PC-9 (cell line): ENCODE results near the gene CACNA2D1. TPM values are rescaled to one million over a fixed set of nuclear protein-coding genes. Genes with fewer than 3 reads are reported as not detected.

Experiments
- BruUV-seq: library from RNA; stranded (reverse); fragments of 400-500 nt; replicated peaks from 2 replicates; lab custom pipeline; 2021; lab: Mats Ljungman, UMichigan
- CTCF ChIA-PET: fragments of 300-600 bp; sonication (Branson Sonifier 250); formaldehyde crosslinking; loops from one replicate; lab custom pipeline; 2022; ENCODE audit warnings: antibody characterized with exemption; lab: Charles Lee
- POLR2A ChIA-PET: fragments of 300-600 bp; sonication (Branson Sonifier 250); formaldehyde crosslinking; loops from one replicate; lab custom pipeline; 2022; ENCODE audit warnings: antibody characterized with exemption; ENCODE audit not compliant: unreplicated experiment; lab: Charles Lee
- DNase-seq, 2 experiments: peaks; one replicate each; pipeline versions ENCODE4 v3.0.0 to v3.0.0-alpha.2; 2015 to 2022; ENCODE audit warnings: mixed read lengths in 1 of 2
- H2AFZ ChIP-seq: fragments of 200-600 bp; sonication (generic); 2 replicates; pipeline ENCODE4 v1.8.1; 2017; ENCODE audit warnings: antibody characterized with exemption
- H3F3A ChIP-seq: fragments of 200-600 bp; sonication (generic); 2 replicates; pipeline ENCODE4 v1.8.1; 2017; ENCODE audit warnings: antibody characterized with exemption, mild to moderate bottlenecking, low read depth; ENCODE audit not compliant: insufficient read depth
- H3K27ac ChIP-seq: fragments of 200-600 bp; sonication (generic); 2 replicates; pipeline ENCODE4 v1.6.1; 2016; ENCODE audit warnings: mixed run types
- H3K27me3 ChIP-seq: fragments of 200-600 bp; sonication (generic); 2 replicates; pipeline ENCODE4 v1.6.1; 2016; ENCODE audit warnings: low read depth, mixed run types; ENCODE audit not compliant: insufficient read depth
- H3K36me3 ChIP-seq: fragments of 200-600 bp; sonication (generic); 2 replicates; pipeline ENCODE4 v1.6.1; 2016; ENCODE audit warnings: low read depth, mixed run types
- H3K4me1 ChIP-seq: fragments of 200-600 bp; sonication (generic); replicated peaks from 2 replicates; pipeline ENCODE4 v1.6.1; 2016; ENCODE audit warnings: mixed run types; ENCODE audit not compliant: insufficient read depth
- H3K4me2 ChIP-seq: fragments of 200-600 bp; sonication (generic); 2 replicates; pipeline ENCODE4 v1.6.1; 2017; ENCODE audit warnings: mixed run types
- H3K4me3 ChIP-seq: fragments of 200-600 bp; sonication (generic); 2 replicates; pipeline ENCODE4 v1.6.1; 2016; ENCODE audit warnings: mixed run types
- H3K79me2 ChIP-seq: fragments of 200-600 bp; sonication (generic); 2 replicates; pipeline ENCODE4 v1.6.1; 2017; ENCODE audit warnings: low read depth, mixed run types
- H3K9me2 ChIP-seq: fragments of 200-600 bp; sonication (generic); 2 replicates; pipeline ENCODE4 v1.8.1; 2017; ENCODE audit warnings: mild to moderate bottlenecking; ENCODE audit not compliant: insufficient read depth
- H3K9me3 ChIP-seq: fragments of 200-600 bp; sonication (generic); 2 replicates; pipeline ENCODE4 v1.8.1; 2016; ENCODE audit warnings: low read depth; ENCODE audit not compliant: insufficient read depth
- H4K20me1 ChIP-seq: fragments of 200-600 bp; sonication (generic); 2 replicates; pipeline ENCODE4 v1.8.1; 2017; ENCODE audit not compliant: insufficient read depth
- CTCF ChIP-seq: fragments of 200-600 bp; sonication (generic); conservative IDR thresholded peaks from 2 replicates; pipeline ENCODE4 v1.6.1; 2017; ENCODE audit warnings: mixed run types, antibody characterized with exemption, mild to moderate bottlenecking, moderate library complexity
- EZH2 ChIP-seq: fragments of 200-600 bp; sonication (generic); IDR thresholded peaks from 2 replicates; pipeline ENCODE4 v1.8.0; 2017; ENCODE audit warnings: antibody characterized with exemption, low read depth
- intact Hi-C: fragments of 100-400 bp; cut with micrococcal nuclease; formaldehyde crosslinking; loops from one replicate; pipeline ENCODE4 v1.10.0; 2022; ENCODE audit not compliant: unreplicated experiment
- total RNA-seq: library from RNA; stranded (reverse); gene quantifications from 2 replicates; pipeline ENCODE4 v1.2.3, GENCODE V29; 2021

Gene CACNA2D1
- total RNA-seq, 1 experiment from 2014 or later = 3.2 TPM

GRCh38 chr7:82173400-82174021 is 270.1 kb downstream of the CACNA2D1 start:
- H3K27ac ChIP-seq = no peak overlapping the region
- no peak for TF ChIP-seq EZH2
- no peak for TF ChIP-seq CTCF
- no peaks in the 10 kb centered on the region for H4K20me1 ChIP-seq
- H3K4me2 ChIP-seq = no peak overlapping the region
- H3K9me2 ChIP-seq = no peaks in the 10 kb centered on the region
- no peak for DNase-seq
- no peaks in the 10 kb centered on the region for H3K36me3 ChIP-seq
- H3K9me3 ChIP-seq = no peaks in the 10 kb centered on the region
- ChIA-PET CTCF (no interaction called here), POLR2A (no interaction called here)
- no peak overlapping the region for H2AFZ ChIP-seq
- no peak overlapping the region for H3K4me3 ChIP-seq
- no peaks in the 10 kb centered on the region for H3K27me3 ChIP-seq
- H3K79me2 ChIP-seq = no peaks in the 10 kb centered on the region
- intact Hi-C loops = no loop called here
- H3K4me1 ChIP-seq = no peaks in the 10 kb centered on the region
- no TSS peak for BruUV-seq
- H3F3A ChIP-seq = no peaks in the 10 kb centered on the region

DNA sequence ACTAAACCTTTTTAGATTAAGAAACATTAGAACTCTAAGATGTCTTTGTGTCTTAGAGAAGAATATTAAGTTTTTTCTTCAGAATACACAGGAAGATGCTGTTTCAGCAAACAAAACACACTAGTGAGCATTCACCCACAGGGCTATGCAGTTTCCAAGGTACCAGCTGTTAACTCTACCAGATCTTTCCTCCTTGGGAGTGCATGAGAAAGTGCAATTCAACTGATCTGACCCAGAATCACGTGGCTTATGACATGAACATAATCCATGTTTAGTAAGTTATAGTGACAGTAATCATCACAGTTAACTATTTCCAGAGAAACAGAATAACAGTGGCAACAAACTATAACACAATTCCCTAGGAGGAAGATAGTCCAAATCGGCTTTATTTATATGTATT is 270.7 kb downstream of the CACNA2D1 start:
- H3K4me2 ChIP-seq = no peak overlapping the region
- TF ChIP-seq EZH2 (no peak), CTCF (no peak)
- no peak for DNase-seq
- no peaks in the 10 kb centered on the region for H4K20me1 ChIP-seq
- no peak overlapping the region for H2AFZ ChIP-seq
- H3K4me1 ChIP-seq = no peaks in the 10 kb centered on the region
- ChIA-PET POLR2A (no interaction called here), CTCF (no interaction called here)
- no peaks in the 10 kb centered on the region for H3K79me2 ChIP-seq
- no peaks in the 10 kb centered on the region for H3K27me3 ChIP-seq
- no peak overlapping the region for H3K27ac ChIP-seq
- no peaks in the 10 kb centered on the region for H3K36me3 ChIP-seq
- no peak overlapping the region for H3K4me3 ChIP-seq
- no peaks in the 10 kb centered on the region for H3K9me3 ChIP-seq
- intact Hi-C loops = no loop called here
- no TSS peak for BruUV-seq
- H3F3A ChIP-seq = no peaks in the 10 kb centered on the region
- no peaks in the 10 kb centered on the region for H3K9me2 ChIP-seq

GRCh38 chr7:82172017-82172416 is 271.6 kb downstream of the CACNA2D1 start:
- POLR2A ChIA-PET = no interaction called here

More at GRCh38 chr7:82172017-82172416, 271.6 kb downstream of the CACNA2D1 start:
- BruUV-seq = no TSS peak
- no peaks in the 10 kb centered on the region for H3K4me1 ChIP-seq
- no peak overlapping the region for H3K4me2 ChIP-seq
- no peak overlapping the region for H3K4me3 ChIP-seq
- no peak for TF ChIP-seq CTCF
- TF ChIP-seq EZH2 = no peak
- H4K20me1 ChIP-seq = no peaks in the 10 kb centered on the region
- H3K36me3 ChIP-seq = no peaks in the 10 kb centered on the region
- no peak overlapping the region for H3K27ac ChIP-seq
- H3K27me3 ChIP-seq = no peaks in the 10 kb centered on the region
- H3F3A ChIP-seq = no peaks in the 10 kb centered on the region
- intact Hi-C loops = no loop called here
- no peak overlapping the region for H2AFZ ChIP-seq
- DNase-seq = no peak
- CTCF ChIA-PET = no interaction called here
- no peaks in the 10 kb centered on the region for H3K9me3 ChIP-seq
- H3K9me2 ChIP-seq = no peaks in the 10 kb centered on the region
- H3K79me2 ChIP-seq = no peaks in the 10 kb centered on the region
